Measurements from ENCODE around the gene SCAMP1. TPM values are rescaled to one million over a fixed set of nuclear protein-coding genes. Genes with fewer than 3 reads are reported as not detected.

The SCAMP1 gene
- total and polyA plus RNA-seq, 5 donors from 2014 or later = 22.1 to 44.8 (median 41.2) TPM

DNA sequence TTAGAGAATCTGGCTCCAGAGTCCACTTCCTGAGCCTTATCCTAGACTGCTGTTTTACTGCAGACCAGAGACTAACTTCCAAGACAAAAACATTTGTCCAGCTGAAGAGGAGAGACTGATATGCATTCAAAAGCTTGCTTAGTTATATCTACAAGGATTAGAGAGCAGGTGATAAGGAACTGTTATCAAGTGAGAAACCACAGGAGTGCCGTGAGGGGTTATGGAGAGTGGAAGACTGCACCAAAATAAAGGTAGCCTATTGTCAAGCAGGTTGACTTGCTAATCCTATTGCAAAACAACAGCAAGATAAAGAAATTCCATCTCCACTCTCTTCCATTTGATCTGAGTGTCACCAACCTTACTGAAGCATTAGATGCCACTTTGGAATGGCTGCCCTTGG is 139.1 kb downstream of the SCAMP1 start:
- no peak for DNase-seq

DNA sequence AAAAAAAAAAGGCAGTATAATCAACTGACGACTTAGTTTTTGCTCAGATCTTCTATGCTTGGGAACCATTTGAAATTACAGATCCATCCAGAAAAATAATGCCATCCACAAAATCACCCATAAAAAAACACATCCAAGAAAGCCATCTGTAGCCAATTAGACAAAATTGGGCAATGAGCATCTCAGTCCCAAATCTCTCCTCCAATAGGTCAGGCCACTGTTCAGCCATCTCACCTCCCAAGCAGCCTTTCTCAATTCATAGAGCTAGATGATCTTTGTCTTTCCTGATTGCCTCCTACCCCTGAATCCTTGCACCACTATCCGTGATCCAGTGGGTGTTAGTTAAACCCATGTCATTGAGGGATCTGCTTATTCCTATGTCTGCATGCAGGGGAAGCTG is 139.6 kb downstream of the SCAMP1 start:
- ATAC-seq (ENCODE audit: low read depth in 2 of 2) (no peak), DNase-seq (no peak)
- Mint-ChIP-seq H3K27ac (no peak overlapping the region), H3K9me3 (peaks cover 0 to 2% (median 0%) of the 10 kb centered on the region in 7 donors), H3K4me1 (peaks cover 0 to 3% (median 0%) of the 10 kb centered on the region in 4 donors), H3K27me3 (peaks cover 39% of the 10 kb centered on the region), H3K4me3 (no peak overlapping the region), H3K36me3 (no peaks in the 10 kb centered on the region)
- H3K27me3 ChIP-seq (ENCODE audit: control insufficient read depth, insufficient read depth, low read length) = peaks cover 27% of the 10 kb centered on the region
- no peak overlapping the region for H3K4me3 ChIP-seq (ENCODE audit: low read depth, low read length)
- H3K4me1 ChIP-seq (ENCODE audit: control insufficient read depth, insufficient read depth, low read length, poor library complexity, severe bottlenecking) = no peaks in the 10 kb centered on the region
- no peaks in the 10 kb centered on the region for H3K36me3 ChIP-seq (ENCODE audit: control insufficient read depth, insufficient read depth, low read length)
- no peaks in the 10 kb centered on the region for H3K9me3 ChIP-seq (ENCODE audit: control insufficient read depth in 2 of 2, low read length in 2 of 2)
- H3K27ac ChIP-seq (ENCODE audit: insufficient read depth, low read length, poor library complexity, severe bottlenecking) = no peak overlapping the region

More for the DNA sequence above, 139.1 kb downstream of the SCAMP1 start:
- peaks cover 25% of the 10 kb centered on the region for H3K27me3 ChIP-seq (ENCODE audit: control insufficient read depth, insufficient read depth, low read length)
- ATAC-seq (ENCODE audit: low read depth in 2 of 2) = no peak
- H3K4me3 Mint-ChIP-seq = no peak overlapping the region
- H3K36me3 ChIP-seq (ENCODE audit: control insufficient read depth, insufficient read depth, low read length) = no peaks in the 10 kb centered on the region
- H3K9me3 Mint-ChIP-seq = peaks cover 0 to 2% (median 0%) of the 10 kb centered on the region in 7 donors
- no peaks in the 10 kb centered on the region for H3K36me3 Mint-ChIP-seq
- H3K9me3 ChIP-seq (ENCODE audit: control insufficient read depth in 2 of 2, low read length in 2 of 2) = no peaks in the 10 kb centered on the region
- H3K4me1 Mint-ChIP-seq = peaks cover 0 to 3% (median 0%) of the 10 kb centered on the region in 4 donors
- H3K4me3 ChIP-seq (ENCODE audit: low read depth, low read length) = no peak overlapping the region
- no peak overlapping the region for H3K27ac Mint-ChIP-seq
- H3K4me1 ChIP-seq (ENCODE audit: control insufficient read depth, insufficient read depth, low read length, poor library complexity, severe bottlenecking) = no peaks in the 10 kb centered on the region
- H3K27ac ChIP-seq (ENCODE audit: insufficient read depth, low read length, poor library complexity, severe bottlenecking) = no peak overlapping the region
- peaks cover 34% of the 10 kb centered on the region for H3K27me3 Mint-ChIP-seq

DNA sequence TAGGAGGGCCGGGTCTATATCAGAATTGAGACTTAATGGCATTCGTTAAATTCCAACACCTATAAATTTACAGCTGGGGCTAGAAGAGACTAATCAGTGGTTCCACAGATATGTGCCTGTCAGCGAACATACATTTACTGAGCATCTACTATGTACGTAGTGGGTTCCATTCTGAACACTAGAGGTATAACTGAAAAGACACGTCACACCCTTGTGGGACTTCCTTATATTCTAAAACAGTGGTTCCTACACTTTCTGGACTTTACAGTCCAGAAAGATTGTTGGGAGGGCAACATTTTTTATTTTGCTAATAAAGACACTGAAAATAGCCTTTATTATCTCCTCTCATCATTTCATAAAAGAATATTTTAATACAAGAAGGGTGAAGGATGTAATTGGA is 140.5 kb downstream of the SCAMP1 start:
- Histone ChIP-seq H3K4me3 (ENCODE audit: low read depth, low read length) (no peak overlapping the region), H3K9me3 (ENCODE audit: control insufficient read depth in 2 of 2, low read length in 2 of 2) (peaks cover 0 to 2% of the 10 kb centered on the region in 2 experiments), H3K27me3 (ENCODE audit: control insufficient read depth, insufficient read depth, low read length) (peaks cover 28% of the 10 kb centered on the region), H3K4me1 (ENCODE audit: control insufficient read depth, insufficient read depth, low read length, poor library complexity, severe bottlenecking) (no peaks in the 10 kb centered on the region), H3K27ac (ENCODE audit: insufficient read depth, low read length, poor library complexity, severe bottlenecking) (no peak overlapping the region), H3K36me3 (ENCODE audit: control insufficient read depth, insufficient read depth, low read length) (no peaks in the 10 kb centered on the region)
- ATAC-seq (ENCODE audit: low read depth in 2 of 2) (no peak), DNase-seq (no peak)
- peaks cover 47% of the 10 kb centered on the region for H3K27me3 Mint-ChIP-seq
- no peaks in the 10 kb centered on the region for H3K36me3 Mint-ChIP-seq
- peaks cover 0 to 2% (median 0%) of the 10 kb centered on the region in 7 donors for H3K9me3 Mint-ChIP-seq
- no peak overlapping the region for H3K4me3 Mint-ChIP-seq
- H3K27ac Mint-ChIP-seq = no peak overlapping the region
- H3K4me1 Mint-ChIP-seq = peaks cover 0 to under 1% (median 0%) of the 10 kb centered on the region in 4 donors

DNA sequence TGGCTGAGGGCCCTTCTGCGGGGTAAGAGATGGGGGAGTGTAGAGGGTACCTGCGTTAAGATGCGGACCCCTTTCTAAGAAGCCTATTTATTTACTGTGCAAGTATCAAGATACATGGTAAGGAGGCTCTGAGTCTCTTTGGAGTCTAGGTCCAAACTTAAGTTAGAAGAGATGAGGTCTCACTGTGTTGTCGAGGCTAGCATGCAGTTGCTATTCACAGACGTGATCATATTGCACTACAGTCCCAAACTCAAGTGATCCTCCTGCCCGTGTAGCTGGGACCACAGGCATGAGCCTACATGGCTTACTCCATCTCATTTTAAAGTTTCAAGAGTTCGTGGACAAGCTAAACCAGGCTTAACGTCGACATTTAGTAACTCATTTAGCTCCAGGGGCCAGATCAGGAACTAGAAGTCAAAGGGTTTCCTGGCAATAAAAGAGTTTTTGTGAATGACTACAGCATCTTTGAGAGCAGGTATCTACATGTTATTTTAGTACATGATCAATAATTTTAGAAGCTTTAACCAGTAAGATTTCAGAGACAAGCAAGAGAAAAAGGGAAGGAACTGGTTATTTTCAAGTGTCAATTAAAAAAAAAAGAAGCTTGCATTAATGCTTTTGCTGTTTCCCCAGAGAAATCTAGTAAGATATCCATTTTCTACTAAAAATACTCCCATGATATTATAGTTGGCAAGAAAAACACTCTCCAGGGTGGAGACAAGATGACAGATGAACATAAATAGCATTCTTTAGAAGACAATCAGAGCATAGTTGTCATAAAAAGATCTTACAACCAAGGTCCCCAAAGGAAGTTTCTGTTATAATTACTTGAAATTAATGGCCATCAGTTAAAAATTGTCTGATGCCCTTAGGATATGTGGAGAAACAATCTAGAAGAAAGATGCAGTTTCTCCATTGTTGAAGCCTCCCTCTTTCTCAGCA is 141.3 kb downstream of the SCAMP1 start:
- peaks cover 0 to 2% (median 0%) of the 10 kb centered on the region in 7 donors for H3K9me3 Mint-ChIP-seq
- Histone ChIP-seq H3K27me3 (ENCODE audit: control insufficient read depth, insufficient read depth, low read length) (peaks cover 28% of the 10 kb centered on the region), H3K27ac (ENCODE audit: insufficient read depth, low read length, poor library complexity, severe bottlenecking) (no peak overlapping the region), H3K4me3 (ENCODE audit: low read depth, low read length) (no peak overlapping the region), H3K9me3 (ENCODE audit: control insufficient read depth in 2 of 2, low read length in 2 of 2) (peaks cover 0 to 2% of the 10 kb centered on the region in 2 experiments), H3K36me3 (ENCODE audit: control insufficient read depth, insufficient read depth, low read length) (no peaks in the 10 kb centered on the region), H3K4me1 (ENCODE audit: control insufficient read depth, insufficient read depth, low read length, poor library complexity, severe bottlenecking) (no peaks in the 10 kb centered on the region)
- H3K4me1 Mint-ChIP-seq = no peaks in the 10 kb centered on the region
- peaks cover 51% of the 10 kb centered on the region for H3K27me3 Mint-ChIP-seq
- DNase-seq = no peak
- H3K4me3 Mint-ChIP-seq = no peak overlapping the region
- no peak for ATAC-seq (ENCODE audit: low read depth in 2 of 2)
- H3K27ac Mint-ChIP-seq = no peak overlapping the region
- no peaks in the 10 kb centered on the region for H3K36me3 Mint-ChIP-seq

DNA sequence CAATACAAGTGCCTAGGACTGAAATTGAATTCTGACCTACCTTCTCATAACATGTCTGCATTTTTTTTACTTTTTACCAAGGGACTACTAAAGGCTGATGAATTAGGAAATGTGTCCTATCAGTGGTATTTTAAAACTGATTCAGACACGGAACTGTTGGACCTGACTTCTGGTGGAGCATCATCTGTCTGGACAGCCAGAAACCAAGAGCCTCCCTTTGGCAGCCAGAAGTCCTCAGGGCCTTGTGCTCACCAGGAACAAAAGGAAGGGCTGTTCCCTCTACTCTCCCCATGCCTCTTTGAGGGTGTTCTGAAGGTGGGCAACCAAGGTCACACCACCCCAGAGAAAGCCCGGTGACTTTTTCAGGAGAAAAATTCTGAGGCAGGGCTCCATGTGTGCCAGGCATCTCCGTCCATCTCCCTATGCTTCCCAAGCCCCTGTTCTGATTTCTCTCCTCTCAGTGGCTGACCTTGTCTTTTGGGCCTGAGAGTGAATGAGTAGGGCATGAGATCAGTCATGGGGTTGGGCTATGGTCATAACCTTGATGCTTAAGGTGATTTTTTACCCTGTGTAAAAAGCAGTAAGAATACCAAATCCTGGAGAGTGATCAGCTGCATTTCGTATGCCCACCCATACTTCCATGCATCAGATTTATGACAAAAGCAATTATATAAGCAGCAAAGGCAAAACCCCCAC is 143.7 kb downstream of the SCAMP1 start:
- peaks cover 28% of the 10 kb centered on the region for H3K27me3 ChIP-seq (ENCODE audit: control insufficient read depth, insufficient read depth, low read length)
- no peak for DNase-seq
- ATAC-seq (ENCODE audit: low read depth in 2 of 2) = no peak
- H3K4me3 Mint-ChIP-seq = no peak overlapping the region
- H3K4me1 ChIP-seq (ENCODE audit: control insufficient read depth, insufficient read depth, low read length, poor library complexity, severe bottlenecking) = no peaks in the 10 kb centered on the region
- H3K9me3 ChIP-seq (ENCODE audit: control insufficient read depth in 2 of 2, low read length in 2 of 2) = peaks cover 0 to 2% of the 10 kb centered on the region in 2 experiments
- H3K36me3 ChIP-seq (ENCODE audit: control insufficient read depth, insufficient read depth, low read length) = no peaks in the 10 kb centered on the region
- no peaks in the 10 kb centered on the region for H3K36me3 Mint-ChIP-seq
- H3K4me3 ChIP-seq (ENCODE audit: low read depth, low read length) = no peak overlapping the region
- no peak overlapping the region for H3K27ac Mint-ChIP-seq
- H3K9me3 Mint-ChIP-seq = no peaks in the 10 kb centered on the region
- peaks cover 57% of the 10 kb centered on the region for H3K27me3 Mint-ChIP-seq
- H3K4me1 Mint-ChIP-seq = peaks cover 0 to 4% (median under 1%) of the 10 kb centered on the region in 4 donors
- H3K27ac ChIP-seq (ENCODE audit: insufficient read depth, low read length, poor library complexity, severe bottlenecking) = no peak overlapping the region

DNA sequence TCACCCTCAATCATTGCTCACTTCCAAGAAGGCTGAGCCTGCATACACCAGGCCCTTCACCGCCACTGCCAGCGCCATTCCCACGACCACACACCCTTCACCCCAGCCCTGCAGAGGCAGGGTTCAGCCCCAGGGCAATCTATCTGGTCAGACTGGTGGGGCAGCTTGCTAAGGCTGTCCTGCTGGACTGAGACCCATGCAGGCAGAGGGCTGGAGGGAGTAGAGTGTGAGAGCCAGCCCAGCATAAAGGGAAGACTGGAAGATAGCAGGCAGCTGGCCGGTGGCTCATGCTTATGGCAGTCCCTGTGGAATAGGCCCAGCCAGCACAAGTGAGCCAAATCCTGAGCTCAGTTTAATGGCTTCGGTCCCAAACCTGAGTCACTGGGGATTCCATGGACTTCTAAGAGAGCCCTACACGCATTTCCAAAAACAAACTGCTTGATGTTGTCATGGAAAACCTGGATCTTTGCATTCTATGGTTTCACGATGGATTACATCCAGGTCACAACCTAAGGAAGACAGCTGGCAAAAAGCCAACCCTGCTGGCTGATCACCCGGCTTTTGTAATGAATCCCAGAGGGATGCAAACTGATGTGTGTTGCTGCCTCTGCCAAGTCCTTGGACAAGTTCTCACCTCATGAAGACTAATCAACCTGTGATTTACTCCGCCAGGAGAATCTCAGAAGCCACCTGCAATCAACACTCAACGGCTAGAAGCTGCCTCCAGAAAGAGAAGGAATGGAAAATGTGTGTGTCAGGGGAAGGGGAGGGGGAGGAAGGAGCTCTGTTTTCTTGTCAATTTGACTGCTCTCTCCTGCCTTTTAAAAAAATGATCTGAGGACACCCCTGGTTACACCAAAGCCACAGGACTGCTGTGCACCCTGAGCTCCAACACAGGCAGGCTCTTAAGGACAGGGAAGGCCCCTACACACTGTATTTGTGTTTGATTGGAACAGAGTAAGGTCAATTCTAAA is 144.6 kb downstream of the SCAMP1 start:
- Histone ChIP-seq H3K36me3 (ENCODE audit: control insufficient read depth, insufficient read depth, low read length) (no peaks in the 10 kb centered on the region), H3K4me1 (ENCODE audit: control insufficient read depth, insufficient read depth, low read length, poor library complexity, severe bottlenecking) (peaks cover 8% of the 10 kb centered on the region), H3K9me3 (ENCODE audit: control insufficient read depth in 2 of 2, low read length in 2 of 2) (peaks cover 0 to 2% of the 10 kb centered on the region in 2 experiments), H3K27ac (ENCODE audit: insufficient read depth, low read length, poor library complexity, severe bottlenecking) (no peak overlapping the region), H3K27me3 (ENCODE audit: control insufficient read depth, insufficient read depth, low read length) (peaks cover 30% of the 10 kb centered on the region), H3K4me3 (ENCODE audit: low read depth, low read length) (no peak overlapping the region)
- no peak for ATAC-seq (ENCODE audit: low read depth in 2 of 2)
- no peak for DNase-seq
- Mint-ChIP-seq H3K4me1 (peaks cover 0 to 11% (median 7%) of the 10 kb centered on the region in 4 donors), H3K27me3 (peaks cover 52% of the 10 kb centered on the region), H3K27ac (no peak overlapping the region), H3K4me3 (no peak overlapping the region), H3K36me3 (no peaks in the 10 kb centered on the region), H3K9me3 (no peaks in the 10 kb centered on the region)

DNA sequence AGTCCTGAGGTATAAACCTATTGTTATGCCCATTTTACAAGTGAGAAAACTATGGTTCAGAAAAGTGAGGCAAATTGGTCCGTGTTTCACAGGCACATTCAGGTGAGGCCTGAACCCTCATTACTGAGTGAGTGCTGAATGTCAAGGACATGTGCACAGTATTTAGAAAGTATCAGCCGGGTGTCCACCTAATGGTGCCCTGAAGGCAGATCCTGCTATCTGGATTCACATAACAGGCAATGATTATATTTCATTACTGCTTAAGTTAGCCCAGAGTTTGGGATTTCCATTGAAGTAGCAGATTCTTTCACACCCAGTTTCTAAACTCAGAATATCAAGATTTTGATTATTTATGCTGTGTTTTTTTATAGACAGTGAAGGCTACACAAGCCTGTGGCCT is 145.4 kb downstream of the SCAMP1 start:
- H3K27me3 ChIP-seq (ENCODE audit: control insufficient read depth, insufficient read depth, low read length) = peaks cover 28% of the 10 kb centered on the region
- H3K27ac ChIP-seq (ENCODE audit: insufficient read depth, low read length, poor library complexity, severe bottlenecking) = no peak overlapping the region
- H3K36me3 ChIP-seq (ENCODE audit: control insufficient read depth, insufficient read depth, low read length) = no peaks in the 10 kb centered on the region
- DNase-seq (no peak), ATAC-seq (ENCODE audit: low read depth in 2 of 2) (no peak)
- Mint-ChIP-seq H3K4me1 (peaks cover 0 to 17% (median 7%) of the 10 kb centered on the region in 4 donors), H3K27ac (no peak overlapping the region), H3K36me3 (no peaks in the 10 kb centered on the region), H3K9me3 (peaks cover 0 to 2% (median 0%) of the 10 kb centered on the region in 7 donors), H3K27me3 (peaks cover 51% of the 10 kb centered on the region), H3K4me3 (no peak overlapping the region)
- no peak overlapping the region for H3K4me3 ChIP-seq (ENCODE audit: low read depth, low read length)
- H3K9me3 ChIP-seq (ENCODE audit: control insufficient read depth in 2 of 2, low read length in 2 of 2) = peaks cover 0 to 2% of the 10 kb centered on the region in 2 experiments
- H3K4me1 ChIP-seq (ENCODE audit: control insufficient read depth, insufficient read depth, low read length, poor library complexity, severe bottlenecking) = peaks cover 16% of the 10 kb centered on the region

Measured in CD4-positive, CD25-positive, alpha-beta regulatory T cell (primary cell).